Measurements from ENCODE around the gene SLC35F1.
"Not testable (repeated sequence)": the region's sequence is repeated elsewhere in the genome, so short reads cannot be mapped to it uniquely, and the experiment has no call there.

SLC35F1 gene

DNA sequence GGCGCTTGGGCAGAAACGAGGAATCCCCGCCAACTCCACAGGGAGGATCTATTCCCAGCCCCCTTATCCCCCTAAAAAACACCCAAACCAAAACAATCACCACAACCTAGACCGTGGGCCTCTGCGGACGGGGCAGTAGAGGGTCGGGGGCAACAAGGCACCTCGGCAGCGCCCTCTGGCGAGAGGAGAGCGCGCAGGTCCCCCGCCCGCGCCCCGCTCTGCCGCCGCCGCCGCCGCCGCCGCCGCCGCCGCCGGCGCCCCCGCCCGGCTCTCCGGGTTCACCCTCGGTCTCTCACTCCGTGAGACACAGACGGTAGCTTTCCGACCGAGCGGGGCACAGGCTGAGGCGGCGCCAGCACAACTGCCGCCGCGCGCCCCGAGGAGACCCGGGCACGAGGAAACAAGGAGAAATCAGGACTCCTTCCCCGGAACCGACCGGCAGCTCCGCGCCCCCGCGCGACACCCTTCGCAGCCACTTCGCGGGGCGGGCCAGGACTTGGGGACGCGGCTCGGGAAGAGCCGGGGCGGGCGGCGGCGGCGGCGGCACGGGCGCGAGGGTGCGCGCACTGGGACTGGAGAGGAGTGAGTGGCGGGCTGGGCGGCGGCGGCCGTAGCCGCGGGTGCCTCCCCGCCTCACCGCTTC lies at the start of gene SLC35F1:
Gene SLC35F1 (plus strand): TSS at position 307 of the 643 bp plus-strand sequence.
- DNase-seq (ENCODE audit: low read depth in 2 of 3, low spot score in 1 of 3), result peak in 2 of 3 donors; percentile 3 to 20

GRCh38 chr6:117858601-117859000 lies 48.5 kb upstream of the SLC35F1 start:
- not testable (repeated sequence) for DNase-seq (ENCODE audit: low read depth in 2 of 3, low spot score in 1 of 3)

GRCh38 chr6:117861545-117861944 lies 45.5 kb upstream of the SLC35F1 start:
- DNase-seq (ENCODE audit: low read depth in 2 of 3, low spot score in 1 of 3), result no peak

DNA sequence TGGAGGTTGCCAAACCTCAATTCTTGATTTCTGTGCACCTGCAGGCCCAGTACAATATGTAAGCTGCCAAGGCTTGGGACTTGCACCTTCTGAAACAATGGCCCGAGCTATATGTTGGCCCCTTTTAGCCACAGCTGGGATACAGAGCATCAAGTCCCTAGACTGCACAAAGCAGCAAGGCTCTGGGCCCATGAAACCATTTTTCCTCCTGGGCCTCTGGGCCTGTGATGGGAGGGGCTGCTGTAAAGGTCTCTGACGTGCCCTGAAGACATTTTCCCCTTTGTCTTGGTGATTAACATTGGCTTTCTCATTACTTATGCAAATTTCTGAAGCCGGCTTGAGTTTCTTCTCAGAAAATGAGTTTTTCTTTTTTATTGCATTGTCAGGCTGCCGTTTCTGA lies 40.5 kb upstream of the SLC35F1 start:
- no peak for DNase-seq (ENCODE audit: low read depth in 2 of 3, low spot score in 1 of 3)

DNA sequence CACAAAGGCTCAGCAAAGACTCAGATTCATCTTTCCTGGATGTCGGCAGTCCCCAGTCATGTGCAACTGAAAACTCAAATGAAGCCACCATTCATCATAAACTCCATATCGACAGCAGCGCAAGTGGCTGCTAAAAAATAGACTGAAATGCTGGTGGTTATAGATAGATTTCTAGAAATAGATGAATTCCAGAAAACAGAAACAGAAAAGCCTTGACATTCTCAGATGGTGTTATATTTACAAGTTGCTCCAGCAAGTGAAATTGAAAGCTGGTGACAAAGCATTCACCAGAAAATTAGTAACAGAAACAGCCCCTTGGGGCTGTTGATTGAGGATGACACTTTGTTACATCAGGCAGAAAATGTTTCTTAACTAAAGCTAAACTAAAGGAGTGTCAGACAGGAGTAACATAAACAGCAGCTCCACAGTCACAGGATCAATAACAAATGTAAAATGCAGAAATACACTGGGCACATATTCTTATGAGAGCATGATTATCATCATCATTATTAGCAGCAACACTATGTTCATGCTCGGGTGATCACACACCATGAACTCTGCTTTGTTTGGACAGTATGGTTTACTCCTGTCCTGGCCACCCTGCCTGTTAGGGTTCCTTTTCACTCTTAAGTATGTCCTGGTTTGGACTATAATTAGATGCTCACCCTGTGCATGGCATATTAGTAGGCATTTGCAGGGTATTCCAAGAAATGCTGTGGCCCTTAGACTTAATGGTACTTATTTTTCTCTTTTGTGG lies 36.4 kb upstream of the SLC35F1 start:
- DNase-seq (ENCODE audit: low read depth in 2 of 3, low spot score in 1 of 3), result no peak

- DNase-seq (ENCODE audit: low read depth in 2 of 3, low spot score in 1 of 3), result no peak
Observed at GRCh38 chr6:117880824-117881223, 26.2 kb upstream of the SLC35F1 start.

- no peak for DNase-seq (ENCODE audit: low read depth in 2 of 3, low spot score in 1 of 3)
Observed at GRCh38 chr6:117890172-117890571, 16.9 kb upstream of the SLC35F1 start.

GRCh38 chr6:117906507-117906957 lies 532 bp upstream of the SLC35F1 start:
- DNase-seq (ENCODE audit: low read depth in 2 of 3, low spot score in 1 of 3), result no peak

- DNase-seq (ENCODE audit: low read depth in 2 of 3, low spot score in 1 of 3), result no peak
Observed at GRCh38 chr6:117907601-117908245, 659 bp downstream of the SLC35F1 start.

DNA sequence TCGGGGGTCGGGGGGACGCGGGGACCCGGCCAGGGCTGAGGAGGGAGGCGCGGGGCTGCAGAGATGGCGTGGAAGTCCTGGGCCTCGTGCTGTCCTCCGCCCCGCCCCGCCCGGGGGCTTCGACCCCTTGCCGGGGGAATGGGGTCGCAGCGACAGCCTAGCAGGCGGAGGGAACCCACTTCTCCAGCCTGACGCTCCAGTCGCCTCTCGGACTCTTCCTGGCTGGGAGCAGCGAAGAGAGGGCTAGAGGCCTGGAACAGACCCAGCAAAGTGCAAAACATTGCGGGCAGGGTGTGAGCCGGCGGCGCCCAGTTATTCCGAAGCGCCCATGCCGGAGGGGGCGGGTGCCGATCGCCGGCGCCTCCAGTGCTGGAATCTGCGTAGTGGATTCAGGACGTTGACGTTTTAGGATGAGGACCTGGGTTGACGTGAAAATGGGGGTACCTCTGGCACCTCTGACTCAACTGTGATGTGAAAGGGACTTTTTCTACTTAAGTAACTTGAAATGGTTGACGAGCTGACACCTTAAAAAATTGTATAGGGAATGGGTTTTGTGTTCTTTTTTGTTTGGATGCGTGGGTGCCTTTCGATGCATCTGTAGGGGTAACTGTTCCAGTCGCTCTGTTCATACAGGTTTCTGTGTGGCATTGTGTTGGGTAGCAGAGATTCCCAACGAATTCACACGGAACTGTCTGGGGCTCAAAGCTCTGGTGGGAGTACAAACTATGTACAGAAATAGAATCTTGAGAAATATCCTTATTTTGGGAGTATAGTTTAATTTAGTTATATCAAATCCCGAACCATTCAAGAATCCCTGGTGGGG lies 1.4 kb downstream of the SLC35F1 start:
- no peak for DNase-seq (ENCODE audit: low read depth in 2 of 3, low spot score in 1 of 3)

GRCh38 chr6:117909638-117910037 lies 2.6 kb downstream of the SLC35F1 start:
- no peak for DNase-seq (ENCODE audit: low read depth in 2 of 3, low spot score in 1 of 3)

DNA sequence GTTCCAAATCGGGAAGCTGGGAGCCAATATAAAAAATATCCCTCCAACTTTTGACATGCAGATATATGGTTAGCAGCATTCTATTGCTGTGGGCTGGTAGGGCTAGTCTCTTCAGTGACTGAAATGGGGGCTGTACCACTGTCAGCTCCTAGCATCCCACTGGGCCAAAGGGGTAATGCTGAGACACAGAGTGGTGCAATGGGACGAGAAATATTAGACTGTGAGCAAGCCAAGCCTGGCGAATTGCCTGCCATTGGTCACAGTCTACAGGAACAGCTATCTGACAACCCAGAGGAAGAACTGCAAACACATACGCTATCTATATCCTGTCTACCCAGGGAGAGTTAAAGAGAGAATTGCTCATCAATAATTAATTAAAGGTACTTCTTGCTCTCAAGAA lies 3.5 kb downstream of the SLC35F1 start:
- DNase-seq (ENCODE audit: low read depth in 2 of 3, low spot score in 1 of 3), result no peak

- no peak for DNase-seq (ENCODE audit: low read depth in 2 of 3, low spot score in 1 of 3)
Observed at GRCh38 chr6:117911150-117911549, 4.1 kb downstream of the SLC35F1 start.

GRCh38 chr6:117911660-117912059 lies 4.6 kb downstream of the SLC35F1 start:
- no peak for DNase-seq (ENCODE audit: low read depth in 2 of 3, low spot score in 1 of 3)

DNA sequence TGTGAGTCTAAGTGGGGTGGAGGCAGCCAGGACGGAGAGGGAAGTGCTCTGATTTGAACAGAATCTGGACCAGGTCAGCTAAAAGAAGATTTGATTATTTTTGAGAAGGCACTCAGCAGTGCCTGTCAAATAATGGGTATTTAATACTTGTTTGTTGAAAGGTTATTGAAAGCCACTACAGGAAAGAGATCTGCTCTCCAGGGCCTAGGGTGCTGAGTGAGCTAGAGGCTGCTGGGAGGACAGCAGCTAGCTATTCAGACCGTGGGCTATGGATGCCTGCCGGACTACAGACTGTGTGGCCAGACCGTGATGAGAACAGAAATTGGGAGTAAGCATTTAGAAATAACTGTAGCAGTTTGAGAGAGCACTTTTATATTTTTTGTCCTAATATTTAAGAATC lies 8.8 kb downstream of the SLC35F1 start:
- no peak for DNase-seq (ENCODE audit: low read depth in 2 of 3, low spot score in 1 of 3)

DNA sequence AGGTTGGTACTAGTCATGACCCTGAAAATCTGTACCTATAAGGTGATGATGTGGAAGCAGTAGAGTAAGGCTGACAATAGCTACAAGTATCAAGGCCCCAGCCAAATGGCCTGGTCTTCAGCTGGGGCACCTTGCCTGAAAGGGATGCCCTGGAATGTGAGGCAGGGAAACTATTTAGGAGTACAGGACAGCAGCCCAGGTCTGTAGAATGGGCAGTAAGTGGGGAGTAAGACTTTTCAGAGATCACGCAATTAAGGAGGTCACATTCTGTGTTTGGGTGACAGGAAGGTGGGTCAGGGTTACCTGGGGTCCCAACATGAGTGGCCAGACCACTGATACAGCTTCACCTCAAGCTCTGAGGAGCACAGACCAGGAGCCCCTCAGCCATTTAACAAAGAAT lies 9.4 kb downstream of the SLC35F1 start:
- no peak for DNase-seq (ENCODE audit: low read depth in 2 of 3, low spot score in 1 of 3)

DNA sequence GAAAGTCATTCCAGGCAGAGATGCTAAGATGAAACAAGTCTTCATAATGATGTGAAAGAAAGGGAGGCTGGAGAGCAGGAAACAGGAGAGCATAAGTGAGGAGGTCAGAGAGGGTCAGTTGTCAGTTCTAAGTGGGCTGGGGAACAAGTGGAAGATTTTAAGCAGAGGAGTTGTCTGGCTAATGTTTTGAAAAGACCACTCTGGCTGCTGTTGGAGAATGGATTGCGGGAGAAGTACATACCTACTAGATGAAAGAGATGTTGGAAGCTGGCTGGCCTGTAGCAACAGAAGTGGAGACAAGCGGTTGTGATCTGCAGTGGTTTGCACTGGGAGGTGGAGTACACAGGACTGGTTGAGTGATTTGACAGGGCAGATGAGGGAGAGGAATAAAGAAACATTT lies 10.1 kb downstream of the SLC35F1 start:
- DNase-seq (ENCODE audit: low read depth in 2 of 3, low spot score in 1 of 3), result no peak

DNA sequence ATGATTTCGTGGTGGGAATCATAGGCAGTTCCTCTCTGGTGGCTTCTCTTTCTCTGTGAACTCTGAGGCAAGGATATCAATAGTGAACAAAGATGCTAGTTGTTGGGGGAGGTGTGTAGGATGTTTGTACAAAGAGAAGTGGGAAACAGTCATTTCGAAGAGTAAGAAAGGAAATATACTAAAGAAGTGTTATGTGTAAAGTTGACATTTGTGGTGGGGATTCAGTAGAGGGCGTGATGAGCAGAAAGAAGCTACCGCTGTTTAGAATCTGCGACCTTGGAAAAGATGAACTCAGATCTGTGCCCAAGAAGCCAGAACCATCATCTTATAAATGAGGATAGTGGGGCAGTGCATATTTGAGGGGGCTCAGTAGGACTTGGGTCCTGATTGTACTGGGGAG lies 11.4 kb downstream of the SLC35F1 start:
- DNase-seq (ENCODE audit: low read depth in 2 of 3, low spot score in 1 of 3), result no peak

GRCh38 chr6:117919275-117919674 lies 12.2 kb downstream of the SLC35F1 start:
- no peak for DNase-seq (ENCODE audit: low read depth in 2 of 3, low spot score in 1 of 3)

GRCh38 chr6:117919775-117920729 lies 13.0 kb downstream of the SLC35F1 start:
- no peak for DNase-seq (ENCODE audit: low read depth in 2 of 3, low spot score in 1 of 3)
